IPS DF 4.7 (cell line): ENCODE data around the gene PTPRT.

Experiments used
- DNase-seq: peaks from one replicate; pipeline ENCODE4 v3.0.0-alpha.2; 2013; ENCODE audit warnings: low spot score; ENCODE audit errors: extremely low read depth

The PTPRT gene

GRCh38 chr20:42082611-42083010 is 1107.1 kb downstream of the PTPRT start:
- DNase-seq, result no peak

- no peak for DNase-seq
These were observed 1108.8 kb downstream of the PTPRT start for GRCh38 chr20:42080956-42081355.

- DNase-seq, result no peak
These were observed 1114.8 kb downstream of the PTPRT start for GRCh38 chr20:42074944-42075343.

GRCh38 chr20:42067596-42067995 is 1122.1 kb downstream of the PTPRT start:
- no peak for DNase-seq

- no peak for DNase-seq
These were observed 1122.5 kb downstream of the PTPRT start for GRCh38 chr20:42067174-42067573.

GRCh38 chr20:42063141-42063540 is 1126.6 kb downstream of the PTPRT start:
- no peak for DNase-seq

GRCh38 chr20:42053350-42053749 is 1136.4 kb downstream of the PTPRT start:
- no peak for DNase-seq

GRCh38 chr20:42051921-42052320 is 1137.8 kb downstream of the PTPRT start:
- DNase-seq, result no peak

- DNase-seq, result no peak
These were observed 1143.2 kb downstream of the PTPRT start for GRCh38 chr20:42046371-42047085.

GRCh38 chr20:42043921-42044320 is 1145.8 kb downstream of the PTPRT start:
- no peak for DNase-seq

- no peak for DNase-seq
These were observed 1148.6 kb downstream of the PTPRT start for GRCh38 chr20:42041000-42041565.

GRCh38 chr20:42027746-42028268 is 1161.9 kb downstream of the PTPRT start:
- no peak for DNase-seq

GRCh38 chr20:42026599-42026998 is 1163.1 kb downstream of the PTPRT start:
- no peak for DNase-seq

- no peak for DNase-seq
These were observed 1165.1 kb downstream of the PTPRT start for GRCh38 chr20:42024653-42025052.
